Gastroesophageal sphincter (tissue), 3 donors: ENCODE results near the gene RREB1.

Experiments
- EP300 ChIP-seq: sonication (generic); formaldehyde crosslinking; IDR thresholded peaks from one replicate; pipeline ENCODE4 v1.6.1; 2017; ENCODE audit warnings: antibody characterized with exemption, mild to moderate bottlenecking
- POLR2A ChIP-seq, 2 donors: fragments of 450-650 bp; IDR thresholded peaks; one replicate each; pipeline ENCODE4 v1.6.1; 2017; ENCODE audit warnings: antibody characterized with exemption in 2 of 2, mild to moderate bottlenecking in 2 of 2, moderate library complexity in 1 of 2
- POLR2AphosphoS5 ChIP-seq: sonication (generic); formaldehyde crosslinking; IDR thresholded peaks from one replicate; pipeline ENCODE4 v1.6.1; 2017; ENCODE audit warnings: antibody characterized with exemption
- TF ChIP-seq, protein P1 (sequence below), 4 experiments: fragments of 200-600 bp in 2 of 4; fragments of 450-650 bp in 2 of 4; sonication (generic) in 1 of 4; IDR thresholded peaks; one replicate each; pipeline ENCODE4 v1.5.1; 2017 to 2019; ENCODE audit warnings: antibody characterized with exemption in 4 of 4, mild to moderate bottlenecking in 2 of 4, moderate library complexity in 2 of 4

- TF ChIP-seq POLR2A (IDR thresholded peaks at IDR 0.05) (no peak), EP300 (no peak), POLR2AphosphoS5 (no peak)
- TF ChIP-seq, protein P1, sequence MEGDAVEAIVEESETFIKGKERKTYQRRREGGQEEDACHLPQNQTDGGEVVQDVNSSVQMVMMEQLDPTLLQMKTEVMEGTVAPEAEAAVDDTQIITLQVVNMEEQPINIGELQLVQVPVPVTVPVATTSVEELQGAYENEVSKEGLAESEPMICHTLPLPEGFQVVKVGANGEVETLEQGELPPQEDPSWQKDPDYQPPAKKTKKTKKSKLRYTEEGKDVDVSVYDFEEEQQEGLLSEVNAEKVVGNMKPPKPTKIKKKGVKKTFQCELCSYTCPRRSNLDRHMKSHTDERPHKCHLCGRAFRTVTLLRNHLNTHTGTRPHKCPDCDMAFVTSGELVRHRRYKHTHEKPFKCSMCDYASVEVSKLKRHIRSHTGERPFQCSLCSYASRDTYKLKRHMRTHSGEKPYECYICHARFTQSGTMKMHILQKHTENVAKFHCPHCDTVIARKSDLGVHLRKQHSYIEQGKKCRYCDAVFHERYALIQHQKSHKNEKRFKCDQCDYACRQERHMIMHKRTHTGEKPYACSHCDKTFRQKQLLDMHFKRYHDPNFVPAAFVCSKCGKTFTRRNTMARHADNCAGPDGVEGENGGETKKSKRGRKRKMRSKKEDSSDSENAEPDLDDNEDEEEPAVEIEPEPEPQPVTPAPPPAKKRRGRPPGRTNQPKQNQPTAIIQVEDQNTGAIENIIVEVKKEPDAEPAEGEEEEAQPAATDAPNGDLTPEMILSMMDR (IDR thresholded peaks at IDR 0.05) = peak in 1 of 4 experiments; percentile 2
Measured at GRCh38 chr6:7276199-7276524, 168.4 kb downstream of the RREB1 start.
